ENCODE results near the gene IKBKE.

DNA sequence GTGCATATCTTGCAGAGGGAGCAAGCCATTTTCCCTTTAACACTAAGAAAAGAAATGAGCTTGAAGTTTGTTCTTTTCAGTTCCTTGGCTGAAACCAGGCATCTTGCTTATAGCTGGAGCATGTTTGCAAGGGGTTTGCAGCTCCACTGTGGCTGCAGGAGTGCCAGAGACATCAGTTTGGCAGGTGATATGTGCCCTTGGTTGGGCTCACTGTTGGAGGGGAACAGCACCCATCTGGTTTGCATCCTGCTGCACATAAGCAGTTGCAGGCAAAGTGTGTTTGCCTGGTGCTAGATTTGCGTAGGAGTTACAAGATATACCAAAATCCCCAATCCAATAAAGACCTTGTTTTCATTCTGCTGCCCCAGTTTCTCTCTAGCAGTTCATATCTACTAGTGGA is 47.8 kb upstream of the IKBKE start:
- TF ChIP-seq, protein P1, sequence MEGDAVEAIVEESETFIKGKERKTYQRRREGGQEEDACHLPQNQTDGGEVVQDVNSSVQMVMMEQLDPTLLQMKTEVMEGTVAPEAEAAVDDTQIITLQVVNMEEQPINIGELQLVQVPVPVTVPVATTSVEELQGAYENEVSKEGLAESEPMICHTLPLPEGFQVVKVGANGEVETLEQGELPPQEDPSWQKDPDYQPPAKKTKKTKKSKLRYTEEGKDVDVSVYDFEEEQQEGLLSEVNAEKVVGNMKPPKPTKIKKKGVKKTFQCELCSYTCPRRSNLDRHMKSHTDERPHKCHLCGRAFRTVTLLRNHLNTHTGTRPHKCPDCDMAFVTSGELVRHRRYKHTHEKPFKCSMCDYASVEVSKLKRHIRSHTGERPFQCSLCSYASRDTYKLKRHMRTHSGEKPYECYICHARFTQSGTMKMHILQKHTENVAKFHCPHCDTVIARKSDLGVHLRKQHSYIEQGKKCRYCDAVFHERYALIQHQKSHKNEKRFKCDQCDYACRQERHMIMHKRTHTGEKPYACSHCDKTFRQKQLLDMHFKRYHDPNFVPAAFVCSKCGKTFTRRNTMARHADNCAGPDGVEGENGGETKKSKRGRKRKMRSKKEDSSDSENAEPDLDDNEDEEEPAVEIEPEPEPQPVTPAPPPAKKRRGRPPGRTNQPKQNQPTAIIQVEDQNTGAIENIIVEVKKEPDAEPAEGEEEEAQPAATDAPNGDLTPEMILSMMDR (IDR thresholded peaks at IDR 0.05) = no peak
- no peak for TF ChIP-seq POLR2A (IDR thresholded peaks at IDR 0.05)
- no peak for TF ChIP-seq POLR2AphosphoS5 (IDR thresholded peaks at IDR 0.05)

All from prostate gland (tissue), 2 donors.